Brain pericyte (primary cell): Measurements from ENCODE around the gene SLC1A2.

Experiments used
- DNase-seq: peaks from one replicate; pipeline ENCODE4 v3.0.0-alpha.2; 2012; ENCODE audit warnings: low read depth, low spot score

Gene SLC1A2

GRCh38 chr11:35413598-35413997 lies 5.8 kb downstream of the SLC1A2 start:
- DNase-seq: no peak

- no peak for DNase-seq
Measured at GRCh38 chr11:35412285-35412684, 7.1 kb downstream of the SLC1A2 start.

GRCh38 chr11:35407041-35407440 lies 12.3 kb downstream of the SLC1A2 start:
- no peak for DNase-seq

- DNase-seq: no peak
Measured at GRCh38 chr11:35404388-35404775, 15.0 kb downstream of the SLC1A2 start.

DNA sequence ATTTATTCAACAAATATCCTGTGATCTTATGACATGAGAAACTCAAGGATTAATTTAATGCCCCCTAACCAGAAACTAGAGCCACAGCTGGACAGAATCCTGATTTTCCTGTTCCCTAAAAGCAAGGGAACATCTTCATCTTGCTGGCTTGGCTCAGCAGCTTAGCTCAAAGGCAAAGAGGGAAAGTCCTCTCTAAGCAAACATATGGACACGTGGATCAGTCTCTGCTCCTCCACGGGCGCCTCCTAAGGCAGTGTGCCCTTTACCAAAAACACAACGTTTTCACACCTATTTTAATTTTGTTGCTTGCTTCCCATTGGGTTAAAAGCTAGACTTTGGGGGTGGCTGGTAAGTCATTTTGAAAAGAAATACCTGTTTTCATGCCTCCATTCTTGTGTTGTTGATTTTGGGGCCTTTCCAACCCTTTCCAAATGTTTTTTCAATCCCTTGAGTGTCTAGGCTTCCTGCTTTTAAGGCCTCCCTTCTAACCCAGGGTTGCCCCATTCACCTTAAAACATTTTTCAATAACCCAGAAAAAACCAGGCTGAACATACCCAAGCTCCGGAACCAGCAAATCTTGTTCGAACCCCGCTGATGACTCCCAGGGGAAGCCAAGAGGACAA lies 15.5 kb downstream of the SLC1A2 start:
- no peak for DNase-seq

- DNase-seq: no peak
Measured at GRCh38 chr11:35402751-35403660, 16.4 kb downstream of the SLC1A2 start.

DNA sequence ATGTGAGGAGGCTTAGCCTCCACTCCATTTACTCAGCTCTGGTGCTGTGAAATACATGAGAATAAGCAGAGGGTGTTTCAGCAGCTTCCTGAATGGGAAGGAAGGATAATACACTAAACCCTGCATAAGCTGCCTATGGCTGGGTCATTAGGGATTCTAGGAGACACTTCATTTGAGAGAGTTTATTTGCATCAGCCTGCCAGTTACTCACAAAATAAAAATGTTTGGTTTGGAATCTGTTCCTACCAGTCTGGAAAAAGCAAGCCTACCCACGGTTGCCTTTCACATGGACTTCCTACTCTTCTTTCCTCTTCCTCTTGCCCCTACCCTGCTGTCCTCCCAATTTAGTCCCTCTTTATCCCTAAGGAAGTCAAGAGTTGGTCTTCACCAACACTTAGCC lies 20.5 kb downstream of the SLC1A2 start:
- no peak for DNase-seq

DNA sequence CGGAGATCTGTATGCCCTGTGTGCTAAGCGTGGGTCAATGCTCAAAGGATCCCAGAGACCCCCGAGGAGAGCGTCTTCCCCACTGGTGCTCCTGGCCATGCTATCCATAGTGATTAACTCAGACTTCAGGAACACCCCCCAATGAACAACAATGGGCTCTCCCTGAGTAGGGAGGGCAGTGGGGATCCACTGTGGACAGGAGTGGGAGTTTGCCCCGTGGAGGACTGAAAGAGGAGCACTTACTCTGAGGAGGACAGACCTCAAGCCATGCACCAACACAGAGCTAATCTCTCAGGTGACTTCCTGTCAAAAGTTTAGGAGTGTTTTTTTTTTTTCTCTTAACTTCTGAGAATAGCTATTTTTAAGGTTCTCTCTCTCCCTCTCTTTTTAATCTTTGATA lies 24.4 kb downstream of the SLC1A2 start:
- DNase-seq: no peak

- no peak for DNase-seq
Measured at GRCh38 chr11:35393098-35393497, 26.3 kb downstream of the SLC1A2 start.

DNA sequence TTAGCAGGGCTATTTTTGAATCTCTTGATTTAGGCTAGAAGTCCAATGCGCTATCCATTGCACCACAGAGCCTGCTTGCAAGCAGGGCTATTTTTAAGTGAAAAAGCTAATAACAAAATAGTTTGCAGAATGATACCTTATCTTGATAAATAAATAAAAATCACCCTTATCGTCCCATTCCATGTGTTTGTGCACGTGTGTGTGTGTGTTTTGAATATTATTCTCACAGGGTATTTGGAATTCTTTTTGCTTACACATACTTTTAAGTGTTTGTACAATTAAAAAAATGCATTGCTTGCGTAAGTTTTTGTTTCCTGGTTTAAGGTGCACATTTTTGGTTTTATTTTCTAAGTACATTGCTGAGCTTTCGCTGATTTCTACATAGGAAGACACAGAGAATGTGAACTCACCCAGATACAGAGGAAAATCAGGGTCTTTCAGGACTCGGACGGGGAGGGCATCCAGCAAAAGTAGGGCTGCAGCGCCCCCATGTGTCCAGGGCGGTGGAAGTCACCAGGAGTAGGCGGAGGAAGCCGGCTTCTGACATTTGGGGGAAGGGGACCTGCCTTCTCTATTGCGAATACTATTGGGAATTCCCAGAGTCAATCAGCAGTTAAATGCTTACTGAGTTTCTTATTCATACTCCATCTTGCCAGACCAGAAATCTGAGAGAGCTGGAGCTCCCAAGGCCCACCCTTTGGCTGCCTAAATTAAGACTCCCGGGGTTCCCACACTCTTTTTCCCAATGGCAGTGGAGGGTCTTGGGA lies 27.3 kb downstream of the SLC1A2 start:
- DNase-seq: peak; percentile 47

GRCh38 chr11:35390737-35391682 lies 28.3 kb downstream of the SLC1A2 start:
- no peak for DNase-seq

DNA sequence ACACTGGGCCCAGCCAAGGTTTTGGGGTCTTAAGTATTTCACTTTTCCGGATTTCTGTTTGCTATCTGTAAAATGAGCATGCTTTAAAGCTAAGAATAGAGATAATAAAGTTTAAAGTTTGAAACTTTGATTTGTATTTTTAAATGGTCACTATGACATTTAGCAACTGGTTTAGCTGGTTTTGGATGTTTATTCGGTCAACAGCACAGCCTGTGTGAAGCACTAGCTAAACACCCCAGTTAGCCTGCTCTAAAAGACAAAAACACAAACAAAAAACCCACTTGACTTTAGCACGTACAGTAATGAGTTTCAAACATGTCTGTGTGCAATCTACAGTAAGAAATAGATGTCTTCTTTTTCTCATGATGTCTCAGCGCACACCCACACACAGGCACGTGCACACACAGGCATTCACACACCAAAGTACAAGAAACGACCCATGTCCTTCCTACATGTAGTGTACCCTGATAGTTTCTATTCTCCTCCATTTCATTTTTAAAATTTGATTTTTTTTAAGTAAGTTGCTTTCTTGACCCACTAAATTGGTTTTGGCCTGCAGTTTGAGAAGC lies 29.4 kb downstream of the SLC1A2 start:
- DNase-seq: no peak

- DNase-seq: no peak
Measured at GRCh38 chr11:35389112-35389511, 30.2 kb downstream of the SLC1A2 start.

GRCh38 chr11:35388061-35388460 lies 31.3 kb downstream of the SLC1A2 start:
- DNase-seq: no peak

DNA sequence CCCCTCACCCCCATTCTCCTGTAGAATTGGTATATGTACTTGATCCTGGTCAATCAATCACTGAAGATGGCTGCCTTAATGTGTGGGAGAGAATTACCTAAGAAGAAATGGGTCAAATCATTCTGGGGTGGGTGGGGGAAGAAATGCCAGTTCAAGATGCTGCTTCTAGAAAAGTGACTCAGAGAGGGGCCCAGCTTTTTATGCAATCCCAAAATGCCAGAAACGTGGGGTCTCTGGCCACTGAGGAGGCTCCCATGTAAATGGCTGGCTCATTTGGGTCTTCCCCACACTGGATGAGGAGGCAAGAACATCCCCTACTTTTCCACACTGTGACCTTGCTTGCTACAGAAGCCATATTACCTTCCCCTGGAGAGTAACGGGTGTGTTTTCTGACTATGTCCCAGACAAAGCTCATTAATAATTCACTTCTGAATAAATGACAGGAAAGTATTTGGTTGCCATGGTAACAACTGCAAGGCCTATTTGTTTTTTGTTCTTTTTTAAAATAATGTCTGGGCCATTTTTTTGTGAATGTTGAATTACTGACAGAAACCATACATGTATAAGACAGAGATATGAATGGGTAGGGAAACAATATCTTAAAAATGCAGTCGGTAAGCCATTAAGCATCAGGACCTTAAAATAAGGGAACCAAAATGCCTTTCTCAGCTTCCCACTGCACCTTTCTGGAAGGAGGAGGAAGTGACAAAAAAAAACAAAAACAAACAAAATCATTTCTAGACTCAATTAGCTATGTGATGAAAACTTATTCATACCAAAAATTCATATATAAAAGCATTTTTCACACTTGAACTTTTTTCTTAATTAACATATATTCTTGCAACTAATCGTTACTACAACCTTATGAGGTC lies 32.0 kb downstream of the SLC1A2 start:
- DNase-seq: no peak

GRCh38 chr11:35383953-35384352 lies 35.4 kb downstream of the SLC1A2 start:
- DNase-seq: no peak

DNA sequence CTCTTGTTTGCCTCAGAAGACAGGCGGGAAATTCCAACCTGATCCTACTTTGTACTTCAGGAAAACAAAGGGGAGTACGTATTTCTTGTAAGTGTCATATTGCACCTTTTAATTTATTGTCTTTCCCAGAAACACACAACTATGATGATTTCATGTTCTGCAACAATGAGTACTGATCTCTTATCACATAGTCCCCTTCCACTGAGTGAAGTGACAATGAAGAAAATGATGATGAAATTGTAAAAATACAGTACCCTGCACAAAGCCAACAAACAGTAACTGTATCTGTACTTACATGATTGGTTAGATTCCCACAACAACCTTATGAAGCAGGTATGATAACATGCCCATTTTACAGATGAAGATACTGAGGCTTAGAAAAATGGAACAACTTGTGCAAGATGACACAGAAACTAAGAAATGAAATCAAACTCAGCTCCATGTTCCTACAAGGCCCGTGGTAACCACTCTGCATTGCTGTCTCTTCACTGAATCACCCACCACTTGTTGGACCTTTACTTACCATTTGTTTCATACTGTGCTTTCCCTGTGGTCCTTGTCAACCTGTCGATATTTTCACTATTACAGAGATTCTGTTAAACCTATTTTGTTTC lies 37.5 kb downstream of the SLC1A2 start:
- DNase-seq: no peak

- no peak for DNase-seq
Measured at GRCh38 chr11:35380603-35381002, 38.8 kb downstream of the SLC1A2 start.

- no peak for DNase-seq
Measured at GRCh38 chr11:35377262-35377661, 42.1 kb downstream of the SLC1A2 start.

- DNase-seq: no peak
Measured at GRCh38 chr11:35376613-35377012, 42.7 kb downstream of the SLC1A2 start.
